HepG2 (cell line): ENCODE data around the gene ZDHHC6. TPM values are rescaled to one million over a fixed set of nuclear protein-coding genes. Genes with fewer than 3 reads are reported as not detected.

ENCODE experiments used
- CBX1 ChIP-seq: IDR thresholded peaks from one replicate; pipeline ENCODE4 v1.6.1; 2016; ENCODE audit warnings: antibody characterized with exemption, low read depth
- FIP1L1 ChIP-seq: fragments of 200-400 bp; formaldehyde crosslinking; IDR thresholded peaks from 2 replicates; pipeline ENCODE4 v1.6.1; 2018; ENCODE audit warnings: low read depth, mild to moderate bottlenecking, low read length, moderate library complexity, borderline replicate concordance; ENCODE audit not compliant: insufficient read depth
- FOXJ3 ChIP-seq: sonication (generic); formaldehyde crosslinking; IDR thresholded peaks from 2 replicates; pipeline ENCODE4 v1.4.0; 2020; ENCODE audit warnings: missing genetic modification reagents, mild to moderate bottlenecking, borderline replicate concordance
- FOXM1 ChIP-seq: sonication (generic); formaldehyde crosslinking; IDR thresholded peaks from 2 replicates; pipeline ENCODE4 v1.5.0; 2020; ENCODE audit warnings: missing genetic modification reagents
- GFI1 ChIP-seq: sonication (generic); formaldehyde crosslinking; IDR thresholded peaks from 2 replicates; pipeline ENCODE4 v1.5.0; 2020; ENCODE audit warnings: missing genetic modification reagents, mild to moderate bottlenecking, borderline replicate concordance
- GLI4 ChIP-seq: sonication (generic); formaldehyde crosslinking; IDR thresholded peaks from 2 replicates; pipeline ENCODE4 v1.5.1; 2020; ENCODE audit warnings: missing genetic modification reagents, mild to moderate bottlenecking, moderate library complexity, borderline replicate concordance
- HNF1A ChIP-seq, 2 experiments: sonication (generic) in 1 of 2; formaldehyde crosslinking in 1 of 2; IDR thresholded peaks; 2 replicates each; pipeline versions ENCODE4 v1.4.0 to v1.6.1; 2016 to 2020; ENCODE audit warnings: borderline replicate concordance in 1 of 2, low read depth in 1 of 2, mild to moderate bottlenecking in 1 of 2, missing genetic modification reagents in 1 of 2
- HNF4G ChIP-seq, 2 experiments: sonication (generic) in 1 of 2; formaldehyde crosslinking in 1 of 2; IDR thresholded peaks; 2 replicates each; pipeline versions ENCODE4 v1.4.0 to v1.6.1; 2011 to 2020; ENCODE audit warnings: borderline replicate concordance in 2 of 2, low read depth in 2 of 2, mild to moderate bottlenecking in 2 of 2, low read length in 1 of 2, missing genetic modification reagents in 1 of 2, moderate library complexity in 1 of 2
- NFIC ChIP-seq: IDR thresholded peaks from 2 replicates; pipeline ENCODE4 v1.6.1; 2012; ENCODE audit warnings: mild to moderate bottlenecking, low read length, inconsistent platforms
- PAXIP1 ChIP-seq: sonication (generic); formaldehyde crosslinking; conservative IDR thresholded peaks from 2 replicates; pipeline ENCODE4 v1.4.0; 2020; ENCODE audit warnings: mild to moderate bottlenecking, missing genetic modification reagents, moderate library complexity
- TCF7L2 ChIP-seq: IDR thresholded peaks from 2 replicates; pipeline ENCODE4 v1.6.1; 2011; ENCODE audit warnings: mild to moderate bottlenecking, low read depth, low read length, moderate library complexity
- TSC22D2 ChIP-seq: sonication (generic); formaldehyde crosslinking; IDR thresholded peaks from 2 replicates; pipeline ENCODE4 v1.5.1; 2020; ENCODE audit warnings: missing genetic modification reagents, mild to moderate bottlenecking, borderline replicate concordance
- ZBTB25 ChIP-seq: IDR thresholded peaks from 2 replicates; pipeline ENCODE4 v1.6.1; 2018; ENCODE audit warnings: missing genetic modification reagents
- ZNF441 ChIP-seq: sonication (generic); formaldehyde crosslinking; IDR thresholded peaks from 2 replicates; pipeline ENCODE4 v1.7.0; 2021; ENCODE audit warnings: missing genetic modification reagents, borderline replicate concordance
- ZNF556 ChIP-seq: sonication (generic); formaldehyde crosslinking; IDR thresholded peaks from 2 replicates; pipeline ENCODE4 v1.4.0; 2020; ENCODE audit warnings: mild to moderate bottlenecking, missing genetic modification reagents, borderline replicate concordance
- ZNF7 ChIP-seq: IDR thresholded peaks from 2 replicates; pipeline ENCODE4 v1.6.1; 2016; ENCODE audit warnings: missing biosample characterization, missing genetic modification reagents
- ZNF740 ChIP-seq: sonication (generic); formaldehyde crosslinking; IDR thresholded peaks from 2 replicates; pipeline ENCODE4 v1.4.0; 2020; ENCODE audit warnings: missing genetic modification reagents
- ZNF784 ChIP-seq: sonication (generic); formaldehyde crosslinking; IDR thresholded peaks from 2 replicates; pipeline ENCODE4 v1.5.1; 2020; ENCODE audit warnings: missing genetic modification reagents, mild to moderate bottlenecking, borderline replicate concordance
- ZNF879 ChIP-seq: sonication (generic); formaldehyde crosslinking; IDR thresholded peaks from 2 replicates; pipeline ENCODE4 v1.8.1; 2023; ENCODE audit warnings: missing genetic modification reagents
- polyA plus RNA-seq, 8 experiments: library from polyadenylated mRNA; depleted of rRNA in 3 of 8; stranded (reverse) in 7 of 8; unstranded in 1 of 8; fragments of >200 nt; fragmentation: Illumina TruSeq in 4 of 8; extraction: Trizol in 4 of 8; gene quantifications; 2 replicates each; pipeline versions ENCODE4 v1.2.1 to v1.2.3, GENCODE V29; 2011 to 2016; ENCODE audit warnings: low read depth in 4 of 8, missing spikeins in 1 of 8, mixed read lengths in 1 of 8; ENCODE audit not compliant: insufficient read depth in 1 of 8
- total RNA-seq, 5 experiments: library from RNA; depleted of rRNA; stranded (reverse); fragments of >200 nt; fragmentation: Illumina TruSeq; extraction: Trizol; gene quantifications; 2 replicates each; pipeline ENCODE4 v1.2.3, GENCODE V29; 2016; ENCODE audit warnings: low read depth in 1 of 5

The ZDHHC6 gene
- total and polyA plus RNA-seq, 2 of the 13 experiments (the other 11 are each of a cell fraction or from before 2014, with no cell fraction given) = 20.9 to 49.4 TPM

- TF ChIP-seq PAXIP1 (CRISPR knock-in tag) (peak; percentile 29; the same call in 1 of the 2 replicates), ZNF7 (CRISPR knock-in tag) (no peak), ZNF879 (CRISPR knock-in tag) (no peak), ZNF784 (CRISPR knock-in tag) (no peak), GFI1 (CRISPR knock-in tag) (0 out of 2 replicates have a peak, but pooled peaks have one; percentile 23), NFIC (peak; percentile 87), TCF7L2 (peak; percentile 46), FOXJ3 (CRISPR knock-in tag) (peak; percentile 62; the same call in 1 of the 2 replicates), CBX1 (no peak), ZBTB25 (CRISPR knock-in tag) (no peak), ZNF441 (CRISPR knock-in tag) (no peak), FOXM1 (CRISPR knock-in tag) (no peak), HNF4G (IDR thresholded peaks at IDR 0.05; ENCODE audit: borderline replicate concordance, low read depth, low read length) (no peak), HNF4G (CRISPR knock-in tag; IDR thresholded peaks at IDR 0.05; ENCODE audit: borderline replicate concordance, low read depth) (no peak), TSC22D2 (CRISPR knock-in tag) (no peak), GLI4 (no peak), ZNF556 (CRISPR knock-in tag) (no peak), HNF1A (IDR thresholded peaks at IDR 0.05; ENCODE audit: low read depth) (peak; percentile 48; the same call in 1 of the 2 replicates), HNF1A (CRISPR knock-in tag; IDR thresholded peaks at IDR 0.05; ENCODE audit: borderline replicate concordance) (peak; percentile 38; the same call in 1 of the 2 replicates), FIP1L1 (no peak), ZNF740 (no peak)
These were observed 43.8 kb upstream of the ZDHHC6 start (continued) for GRCh38 chr10:112490545-112490944.
